Measurements from ENCODE around the gene ANO1.
A peak's percentile ranks its signal among the peaks of the same experiment; 100 is the strongest.
"Not testable (repeated sequence)": the region's sequence is repeated elsewhere in the genome, so short reads cannot be mapped to it uniquely, and the experiment has no call there.

ANO1 gene

DNA sequence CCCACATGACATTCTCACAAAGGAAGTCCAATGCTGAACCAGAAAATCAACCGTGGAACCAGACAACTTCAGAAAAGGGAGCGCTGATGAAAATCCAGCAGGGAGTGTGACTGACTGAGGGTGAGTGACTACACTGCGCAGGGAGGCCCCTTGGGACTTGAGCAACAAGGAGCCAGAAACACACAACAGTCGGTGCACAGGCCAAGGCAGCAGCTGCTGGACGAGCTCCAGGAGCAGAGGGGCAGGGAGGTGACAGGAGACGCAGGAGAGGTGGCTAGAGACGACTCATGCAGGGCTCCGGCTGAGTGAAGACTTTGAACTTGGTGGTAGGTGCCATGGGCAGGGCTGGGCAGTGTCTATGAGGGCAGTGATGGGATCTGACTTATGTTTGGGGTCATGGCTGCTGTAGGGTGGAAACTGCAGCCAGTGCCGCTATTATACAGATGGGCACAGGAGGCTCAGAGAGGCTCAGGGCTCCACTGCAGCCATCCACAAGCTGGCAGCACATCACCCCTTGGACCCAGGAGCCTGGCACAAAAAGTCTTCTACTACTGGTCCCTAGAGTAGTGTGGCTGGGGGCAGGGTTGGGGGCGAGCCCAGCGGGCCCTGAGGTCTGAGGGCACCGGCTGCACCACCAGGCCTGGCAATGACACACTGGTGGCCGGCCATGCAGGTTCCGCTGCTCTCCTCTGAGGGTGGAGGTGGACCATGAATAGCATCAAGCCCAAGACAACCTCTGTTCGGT lies 114.7 kb downstream of the ANO1 start:
- in situ Hi-C loops (cut with MboI; ENCODE audit: low pct_unique_long_range_greater_than_20kb, low sequenced_read_pairs) = loop anchor here (25.0 kb wide), 1 partner anchor 481 kb away; the partner anchor contains the start of gene FGF19
- no peak for DNase-seq

DNA sequence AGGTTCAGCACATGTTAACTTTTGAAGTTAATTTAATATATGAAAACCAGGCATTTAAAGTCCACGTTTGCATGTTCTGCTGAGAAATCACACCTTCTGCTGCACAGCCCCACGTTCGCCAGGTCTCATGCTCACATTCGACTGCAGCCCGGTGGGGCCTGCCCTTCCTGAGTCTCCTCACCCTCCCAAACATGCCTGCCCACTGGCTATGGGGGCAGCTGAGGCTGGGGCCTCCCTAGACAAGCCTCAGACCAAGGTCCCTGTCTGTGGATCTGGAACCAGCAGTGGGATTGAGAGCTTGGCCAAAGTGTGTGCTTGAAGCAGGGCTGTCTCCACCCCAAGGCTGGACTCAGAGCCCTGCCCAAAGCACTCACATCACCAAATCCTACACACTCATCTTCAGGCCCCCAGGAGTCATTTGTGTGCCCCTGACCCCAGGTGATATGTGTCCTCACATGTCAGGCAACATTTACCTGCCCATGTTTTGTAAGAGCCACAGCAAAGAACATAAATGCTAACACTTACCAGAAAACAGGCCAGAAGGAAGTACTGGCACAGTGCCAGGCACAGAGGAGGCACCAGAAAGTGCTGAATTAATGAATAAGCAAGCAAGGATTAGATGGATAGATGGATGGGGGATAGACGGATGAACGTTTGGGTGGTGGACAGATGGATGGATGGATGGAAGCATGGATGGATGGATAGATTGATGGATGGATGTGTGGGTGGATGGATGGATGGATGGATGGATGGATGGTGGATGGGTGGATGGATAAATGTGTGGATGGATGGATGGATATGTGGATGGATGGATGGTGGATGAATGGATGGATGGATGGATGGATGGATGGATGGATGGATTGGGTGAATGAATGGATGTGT lies 115.5 kb downstream of the ANO1 start:
- in situ Hi-C loops (cut with MboI; ENCODE audit: low pct_unique_long_range_greater_than_20kb, low sequenced_read_pairs) = loop anchor here (25.0 kb wide), 1 partner anchor 481 kb away; the partner anchor contains the start of gene FGF19
- no peak for DNase-seq

DNA sequence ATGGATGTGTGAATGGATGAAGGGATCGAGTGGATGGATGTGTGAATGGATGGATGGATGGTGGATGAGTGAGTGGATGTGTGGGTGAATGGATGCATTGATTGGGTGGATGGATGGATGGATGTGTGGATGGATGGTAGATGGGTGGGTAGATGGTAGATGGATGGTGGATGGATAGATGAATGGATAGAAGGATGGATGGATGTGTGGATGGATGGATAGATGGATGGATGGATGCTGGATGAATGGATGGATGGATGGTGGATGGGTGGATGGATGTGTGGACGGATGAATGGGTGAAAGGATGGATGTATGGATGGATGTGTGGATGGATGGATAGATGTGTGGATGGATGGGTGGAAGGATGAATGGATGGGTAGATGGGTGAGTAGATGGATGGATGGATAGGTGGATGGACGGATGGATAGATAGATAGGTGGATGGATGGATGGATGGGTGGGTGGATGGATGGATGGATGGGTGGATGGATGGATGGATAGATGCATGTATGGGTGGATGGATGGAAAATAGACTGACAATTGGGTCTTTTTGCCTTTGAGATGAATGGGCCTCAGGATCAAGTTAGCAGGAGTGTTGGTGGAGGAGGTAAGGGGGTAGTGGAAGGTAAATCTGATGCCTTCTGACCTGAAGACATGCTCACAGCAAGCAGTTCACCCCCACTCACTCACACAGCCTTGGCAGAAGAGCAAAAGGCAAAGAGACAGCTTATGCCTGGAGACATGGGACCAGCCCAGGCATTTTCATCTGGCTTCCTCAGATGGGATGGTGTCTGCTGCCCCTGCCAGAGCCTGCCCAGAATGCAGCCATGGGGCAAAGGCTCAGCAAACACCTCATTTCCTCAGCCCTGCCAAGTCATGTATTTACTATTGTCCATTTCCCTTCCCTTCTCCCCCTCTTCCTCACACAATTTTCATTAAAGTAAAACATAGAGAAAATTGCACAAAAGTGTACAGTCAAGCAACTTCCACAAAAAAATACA lies 117.0 kb downstream of the ANO1 start:
- no peak for DNase-seq
- in situ Hi-C loops (cut with MboI; ENCODE audit: low pct_unique_long_range_greater_than_20kb, low sequenced_read_pairs) = loop anchor here (25.0 kb wide), 1 partner anchor 483 kb away; the partner anchor contains the start of gene FGF19

GRCh38 chr11:70200212-70200844 lies 122.2 kb downstream of the ANO1 start:
- DNase-seq = no peak
- in situ Hi-C loops (cut with MboI; ENCODE audit: low pct_unique_long_range_greater_than_20kb, low sequenced_read_pairs) = no loop called here

DNA sequence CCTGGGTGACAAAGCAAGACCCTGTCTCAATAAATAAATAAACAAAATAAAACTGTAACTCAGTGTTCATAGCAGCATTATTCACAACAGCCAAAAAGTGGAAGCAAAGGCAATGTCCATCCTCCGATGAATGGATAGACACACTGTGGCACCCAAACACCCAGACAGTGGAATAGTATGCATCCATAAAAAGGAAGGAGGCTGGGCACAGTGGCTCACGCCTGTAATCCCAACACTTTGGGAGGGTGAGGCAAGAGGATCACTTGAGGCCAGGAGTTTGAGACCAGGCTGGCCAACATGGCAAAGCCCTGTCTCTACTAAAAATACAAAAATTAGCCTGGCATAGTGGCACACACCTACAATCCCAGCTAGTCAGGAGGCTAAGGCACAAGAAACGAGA lies 122.9 kb downstream of the ANO1 start:
- DNase-seq; in situ Hi-C loops (cut with MboI; ENCODE audit: low pct_unique_long_range_greater_than_20kb, low sequenced_read_pairs): not testable (repeated sequence)

DNA sequence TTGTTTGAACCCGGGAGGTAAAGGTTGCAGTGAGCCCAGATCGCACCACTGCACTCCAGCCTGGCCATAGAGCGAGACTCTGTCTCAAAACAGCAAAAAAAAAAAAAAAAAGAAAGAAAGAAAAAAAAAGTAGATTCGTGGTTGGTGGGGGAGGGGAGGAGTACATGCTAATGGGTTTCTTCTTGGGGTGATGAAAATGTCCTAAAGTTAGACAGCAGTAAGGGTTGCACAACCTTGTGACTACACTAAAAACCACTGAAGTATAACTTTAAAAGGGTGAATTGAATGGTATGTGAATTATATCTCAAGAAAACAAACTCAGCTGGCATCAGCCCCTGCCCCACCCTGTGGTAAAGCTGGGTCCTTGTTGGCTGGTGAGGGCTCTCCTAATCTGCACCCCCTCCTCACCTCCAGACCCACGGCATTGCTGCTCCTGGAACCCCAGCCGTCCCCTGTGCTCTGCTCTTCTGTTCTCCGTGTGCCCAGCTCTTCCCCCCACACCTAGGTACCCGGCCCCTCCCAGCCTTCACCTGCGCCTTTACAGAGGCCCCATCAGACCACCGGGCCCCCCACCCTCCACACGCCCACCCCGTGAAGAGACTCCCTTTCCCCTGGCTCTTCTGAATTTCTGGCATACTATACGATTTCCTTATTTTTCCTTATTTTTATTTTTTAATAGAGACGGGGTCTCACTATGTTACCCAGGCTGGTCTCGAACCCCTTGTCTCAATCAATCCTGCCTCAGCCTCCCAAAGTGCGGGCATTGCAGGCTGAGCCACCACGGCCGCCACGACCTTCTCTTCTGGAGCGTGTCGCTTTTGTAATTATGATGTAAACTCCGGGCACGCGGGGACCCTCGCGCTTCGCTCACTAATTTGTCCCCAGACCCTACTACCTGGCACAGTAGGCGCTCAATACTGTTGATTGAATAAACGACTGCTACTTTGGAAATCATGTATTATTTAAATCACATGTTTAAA lies 124.1 kb downstream of the ANO1 start:
- peak; percentile 26 for DNase-seq
- in situ Hi-C loops (cut with MboI; ENCODE audit: low pct_unique_long_range_greater_than_20kb, low sequenced_read_pairs) = no loop called here

GRCh38 chr11:70202920-70203750 lies 125.0 kb downstream of the ANO1 start, which contains the start of gene FADD:
Gene FADD (plus strand): TSS chr11:70203296. CDS start chr11:70203460, 164 bp downstream.
- in situ Hi-C loops (cut with MboI; ENCODE audit: low pct_unique_long_range_greater_than_20kb, low sequenced_read_pairs) = no loop called here
- DNase-seq = peak; percentile 92

DNA sequence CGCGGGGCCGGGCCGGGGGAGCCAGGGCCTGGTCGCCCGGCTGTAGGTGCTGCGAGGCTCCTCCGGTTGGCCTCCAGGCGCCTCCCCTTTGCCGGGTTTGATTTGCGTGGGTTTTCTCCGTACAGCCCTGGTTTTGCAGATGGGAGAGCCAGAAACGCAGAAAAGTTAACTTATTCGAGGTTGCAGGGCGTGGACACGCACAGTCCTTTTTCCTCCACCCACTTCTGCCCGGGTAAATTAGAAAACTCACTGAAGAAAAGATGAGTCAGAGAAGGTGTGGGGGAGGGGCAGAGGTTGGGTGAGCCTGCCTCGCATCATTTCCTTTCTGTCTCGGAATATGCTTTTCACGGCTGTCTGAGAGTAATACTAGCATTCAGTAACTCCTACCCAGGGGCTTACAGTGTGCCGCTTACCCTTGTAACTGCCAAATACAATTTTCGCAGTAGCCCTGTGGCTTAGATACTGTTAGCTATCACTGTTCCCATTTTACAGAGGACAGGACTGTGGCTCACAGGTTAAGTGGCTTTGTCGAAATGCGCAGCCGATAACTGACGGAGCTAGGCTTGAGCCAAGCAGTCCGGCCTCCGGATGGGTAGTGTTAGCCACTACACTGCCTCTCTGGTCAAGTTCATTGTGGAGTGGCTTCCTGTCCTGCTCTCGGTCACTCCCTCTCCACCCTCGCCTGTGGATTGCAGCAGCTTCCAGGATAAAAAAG lies 125.8 kb downstream of the ANO1 start:
- in situ Hi-C loops (cut with MboI; ENCODE audit: low pct_unique_long_range_greater_than_20kb, low sequenced_read_pairs) = no loop called here
- DNase-seq = peak; percentile 78

DNA sequence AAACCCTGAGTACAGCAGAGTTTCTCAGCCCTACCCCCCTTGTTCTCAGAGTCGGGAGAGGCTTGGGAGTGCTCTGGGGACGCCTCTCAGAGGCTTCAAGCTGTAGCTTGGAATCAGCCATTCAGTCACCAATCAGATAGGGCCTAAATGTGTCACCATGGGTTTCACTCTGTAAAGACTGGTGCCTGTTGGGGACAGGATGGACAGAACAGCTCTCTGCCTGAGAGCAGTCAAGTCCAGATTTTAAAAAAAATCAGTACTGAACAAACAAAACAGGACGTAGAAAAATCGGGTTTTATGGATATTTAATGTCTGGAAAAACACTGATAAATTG lies 126.3 kb downstream of the ANO1 start:
- in situ Hi-C loops (cut with MboI; ENCODE audit: low pct_unique_long_range_greater_than_20kb, low sequenced_read_pairs) = no loop called here
- DNase-seq = no peak

- in situ Hi-C loops (cut with MboI; ENCODE audit: low pct_unique_long_range_greater_than_20kb, low sequenced_read_pairs) = no loop called here
- no peak for DNase-seq
Measured at GRCh38 chr11:70205049-70205725, 127.1 kb downstream of the ANO1 start.

GRCh38 chr11:70205766-70206165 lies 127.6 kb downstream of the ANO1 start:
- in situ Hi-C loops (cut with MboI; ENCODE audit: low pct_unique_long_range_greater_than_20kb, low sequenced_read_pairs) = no loop called here
- no peak for DNase-seq

GRCh38 chr11:70206226-70206981 lies 128.3 kb downstream of the ANO1 start:
- in situ Hi-C loops (cut with MboI; ENCODE audit: low pct_unique_long_range_greater_than_20kb, low sequenced_read_pairs) = no loop called here

GRCh38 chr11:70206982-70207376 lies 128.9 kb downstream of the ANO1 start:
- DNase-seq = no peak
- in situ Hi-C loops (cut with MboI; ENCODE audit: low pct_unique_long_range_greater_than_20kb, low sequenced_read_pairs) = no loop called here

More at GRCh38 chr11:70206226-70206981, 128.3 kb downstream of the ANO1 start:
- no peak for DNase-seq

GRCh38 chr11:70207531-70208131 lies 129.5 kb downstream of the ANO1 start:
- DNase-seq = no peak
- in situ Hi-C loops (cut with MboI; ENCODE audit: low pct_unique_long_range_greater_than_20kb, low sequenced_read_pairs) = no loop called here

Data from KBM-7 (cell line).